Cardiac muscle cell (in vitro differentiated cells and primary cell): ENCODE measurements around the gene SLC18A3. TPM values are rescaled to one million over a fixed set of nuclear protein-coding genes. Genes with fewer than 3 reads are reported as not detected.
A peak's percentile ranks its signal among the peaks of the same experiment; 100 is the strongest.

Experiments
- DNase-seq, 2 donors: peaks; one replicate each; pipeline versions ENCODE4 v3.0.0 to v3.0.0-alpha.2; 2010 to 2017; ENCODE audit warnings: low read depth in 1 of 2, low spot score in 1 of 2
- H3K27ac ChIP-seq: fragments of 200-600 bp; sonication (generic); 2 replicates; pipeline ENCODE4 v1.5.1; 2016
- H3K27me3 ChIP-seq: fragments of 200-600 bp; sonication (generic); 2 replicates; pipeline ENCODE4 v1.6.0; 2016; ENCODE audit warnings: control low read depth
- H3K36me3 ChIP-seq: fragments of 200-600 bp; sonication (generic); 2 replicates; pipeline ENCODE4 v1.5.1; 2016; ENCODE audit warnings: control low read depth
- H3K4me1 ChIP-seq: fragments of 200-600 bp; sonication (generic); 2 replicates; pipeline ENCODE4 v1.8.1; 2017; ENCODE audit warnings: low read depth, mild to moderate bottlenecking, mixed run types
- H3K4me3 ChIP-seq: fragments of 200-600 bp; sonication (generic); 2 replicates; pipeline ENCODE4 v1.5.1; 2016; ENCODE audit warnings: mild to moderate bottlenecking
- H3K9me3 ChIP-seq: fragments of 200-600 bp; sonication (generic); 2 replicates; pipeline ENCODE4 v1.5.1; 2017; ENCODE audit warnings: low read depth, mild to moderate bottlenecking, control low read depth
- CTCF ChIP-seq: IDR thresholded peaks from 2 replicates; pipeline ENCODE4 v1.5.1; 2012; ENCODE audit warnings: low read depth, mild to moderate bottlenecking, low read length
- polyA plus RNA-seq: library from polyadenylated mRNA; unstranded; fragments of >200 nt; fragmentation: Nextera tagmentation; extraction: Ambion mirVana; gene quantifications from 2 replicates; pipeline ENCODE4 v1.2.1, GENCODE V29; 2016
- total RNA-seq: library from RNA; depleted of rRNA; stranded (reverse); fragments of >200 nt; gene quantifications from 2 replicates; pipeline ENCODE4 v1.2.3, GENCODE V29; 2016

The SLC18A3 gene
- not detected in 2 replicates for total RNA-seq
- not detected in 2 replicates for polyA plus RNA-seq

- Histone ChIP-seq H3K4me3 (peak within 1 kb of the TSS; percentile 29), H3K9me3 (no peaks in the 10 kb centered on the region), H3K27me3 (peaks cover 97% of the 10 kb centered on the region), H3K4me1 (peaks cover 6% of the 10 kb centered on the region), H3K36me3 (no peaks in the 10 kb centered on the region), H3K27ac (no peak within 1 kb of the TSS)
- DNase-seq, result peak in 1 of 2 donors; percentile 35
- no peak for TF ChIP-seq CTCF
These were observed at the start of gene SLC18A3 for GRCh38 chr10:49610114-49610457. SLC18A3 (plus strand) TSS chr10:49610310; CDS start chr10:49610741, 431 bp downstream.

GRCh38 chr10:49560526-49560925, 49.6 kb upstream of the SLC18A3 start:
- TF ChIP-seq CTCF, result no peak
- no peak for DNase-seq
- H3K27ac ChIP-seq, result no peak overlapping the region
- no peaks in the 10 kb centered on the region for H3K9me3 ChIP-seq
- no peaks in the 10 kb centered on the region for H3K27me3 ChIP-seq
- no peak overlapping the region for H3K4me3 ChIP-seq
- no peaks in the 10 kb centered on the region for H3K36me3 ChIP-seq
- H3K4me1 ChIP-seq, result no peaks in the 10 kb centered on the region

- DNase-seq, result peak in 1 of 2 donors; percentile 47
- Histone ChIP-seq H3K4me1 (no peaks in the 10 kb centered on the region), H3K9me3 (no peaks in the 10 kb centered on the region), H3K27ac (no peak overlapping the region), H3K27me3 (no peaks in the 10 kb centered on the region), H3K4me3 (no peak overlapping the region), H3K36me3 (no peaks in the 10 kb centered on the region)
- no peak for TF ChIP-seq CTCF
These were observed 47.2 kb upstream of the SLC18A3 start for GRCh38 chr10:49562893-49563292.

- DNase-seq, result no peak
- Histone ChIP-seq H3K4me1 (no peaks in the 10 kb centered on the region), H3K27ac (no peak overlapping the region), H3K27me3 (no peaks in the 10 kb centered on the region), H3K9me3 (no peaks in the 10 kb centered on the region), H3K36me3 (no peaks in the 10 kb centered on the region), H3K4me3 (no peak overlapping the region)
- no peak for TF ChIP-seq CTCF
These were observed 45.6 kb upstream of the SLC18A3 start for GRCh38 chr10:49564461-49565009.

GRCh38 chr10:49567810-49568209, 42.3 kb upstream of the SLC18A3 start:
- Histone ChIP-seq H3K27me3 (no peaks in the 10 kb centered on the region), H3K27ac (no peak overlapping the region), H3K36me3 (no peaks in the 10 kb centered on the region), H3K4me1 (no peaks in the 10 kb centered on the region), H3K4me3 (no peak overlapping the region), H3K9me3 (no peaks in the 10 kb centered on the region)
- no peak for DNase-seq
- no peak for TF ChIP-seq CTCF

- H3K27me3 ChIP-seq, result no peaks in the 10 kb centered on the region
- H3K9me3 ChIP-seq, result no peaks in the 10 kb centered on the region
- no peaks in the 10 kb centered on the region for H3K36me3 ChIP-seq
- H3K27ac ChIP-seq, result no peak overlapping the region
- H3K4me3 ChIP-seq, result no peak overlapping the region
- no peaks in the 10 kb centered on the region for H3K4me1 ChIP-seq
- TF ChIP-seq CTCF, result no peak
- DNase-seq, result peak in 1 of 2 donors; percentile 80
These were observed 41.9 kb upstream of the SLC18A3 start for GRCh38 chr10:49568235-49568634.
